HG02870 (cell line): ENCODE data around the gene SERPINE1.

ENCODE experiments used
- ATAC-seq: cut with Tn5 transposase; IDR thresholded peaks from one replicate; pipeline ENCODE4 v1.9.1; 2021; ENCODE audit warnings: mild to moderate bottlenecking, moderate library complexity; ENCODE audit not compliant: unreplicated experiment

Gene SERPINE1

GRCh38 chr7:101185258-101185839, 58.4 kb downstream of the SERPINE1 start:
- ATAC-seq, result no peak

DNA sequence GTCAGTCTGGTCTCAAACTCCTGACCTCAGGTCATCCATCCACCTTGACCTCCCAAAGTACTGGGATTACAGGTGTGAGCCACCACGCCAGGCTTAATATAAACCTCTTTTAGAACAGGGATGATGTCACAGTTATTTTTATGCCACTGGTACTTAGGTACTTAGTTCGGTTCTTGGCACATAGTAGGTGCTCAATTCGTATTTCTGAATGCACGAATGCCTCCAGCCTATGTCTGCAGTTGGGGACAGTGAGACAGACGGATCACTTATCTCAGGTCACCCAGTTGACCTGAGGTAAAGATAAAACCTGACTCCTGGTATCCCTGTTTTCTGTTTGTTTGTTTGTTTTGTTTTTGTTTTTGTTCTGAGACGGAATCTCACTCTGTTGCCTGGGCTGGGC, 59.3 kb downstream of the SERPINE1 start:
- ATAC-seq, result no peak

- ATAC-seq, result no peak
Observed at GRCh38 chr7:101186844-101187428, 60.0 kb downstream of the SERPINE1 start.
